Epidermal melanocyte (primary cell): ENCODE results near the gene TFPI.

Source experiments
- DNase-seq: peaks from one replicate; pipeline ENCODE4 v3.0.0; 2011; ENCODE audit warnings: low spot score; ENCODE audit not compliant: insufficient read length

The TFPI gene

DNA sequence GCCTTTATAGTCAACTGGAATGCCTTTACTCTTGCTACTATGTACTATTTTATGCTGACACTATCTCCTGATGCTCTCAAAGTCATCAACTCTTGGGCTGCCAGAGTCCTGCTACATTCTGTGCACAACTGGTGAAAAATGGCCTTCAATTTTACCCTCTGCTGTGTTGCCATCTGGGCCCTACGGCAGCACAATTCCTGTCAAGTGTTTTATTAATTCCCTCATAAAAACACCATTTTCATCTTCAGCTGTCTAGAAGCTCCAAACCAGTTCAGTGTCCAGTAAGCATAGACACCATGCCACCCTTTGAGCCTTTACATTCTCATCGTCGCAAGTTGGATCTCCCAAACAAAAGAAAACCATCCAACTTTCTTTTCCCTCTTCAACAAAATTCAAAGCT, 132.7 kb downstream of the TFPI start:
- no peak for DNase-seq

- DNase-seq, result no peak
These were observed 134.4 kb downstream of the TFPI start for GRCh38 chr2:187419808-187420207.

GRCh38 chr2:187415449-187415848, 138.8 kb downstream of the TFPI start:
- no peak for DNase-seq
